ENCODE data around the gene CTSD.
"Not testable (repeated sequence)": the region's sequence is repeated elsewhere in the genome, so short reads cannot be mapped to it uniquely, and the experiment has no call there.

The CTSD gene

DNA sequence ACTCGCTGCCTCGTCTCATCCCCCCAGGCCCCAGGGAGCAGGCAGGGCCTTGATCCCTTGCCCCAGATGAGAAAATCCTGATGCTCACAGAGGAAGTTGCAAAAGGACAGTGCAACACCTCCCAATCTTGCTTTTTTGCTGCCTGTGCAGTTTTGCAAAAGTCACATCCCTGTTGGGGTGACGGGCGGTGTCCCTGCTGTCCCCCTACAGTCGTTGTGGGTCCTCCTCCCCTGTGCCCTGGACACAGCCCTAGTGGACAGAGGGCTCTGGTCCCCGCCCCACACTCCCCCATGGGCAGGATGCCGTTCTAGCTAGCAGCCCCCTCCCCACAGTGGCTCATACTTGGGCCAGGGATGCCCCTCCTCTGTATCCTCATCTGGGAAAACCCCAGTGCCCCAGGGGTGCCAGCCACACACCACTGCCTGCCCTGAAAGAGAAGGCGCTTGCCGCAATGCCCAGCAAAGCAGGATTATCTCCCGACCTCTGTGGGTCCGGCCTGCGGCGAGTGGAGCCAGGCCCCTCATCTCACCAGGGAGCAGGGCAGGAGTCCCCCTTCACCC is 18.4 kb upstream of the CTSD start:
- FAIRE-seq = no peak

DNA sequence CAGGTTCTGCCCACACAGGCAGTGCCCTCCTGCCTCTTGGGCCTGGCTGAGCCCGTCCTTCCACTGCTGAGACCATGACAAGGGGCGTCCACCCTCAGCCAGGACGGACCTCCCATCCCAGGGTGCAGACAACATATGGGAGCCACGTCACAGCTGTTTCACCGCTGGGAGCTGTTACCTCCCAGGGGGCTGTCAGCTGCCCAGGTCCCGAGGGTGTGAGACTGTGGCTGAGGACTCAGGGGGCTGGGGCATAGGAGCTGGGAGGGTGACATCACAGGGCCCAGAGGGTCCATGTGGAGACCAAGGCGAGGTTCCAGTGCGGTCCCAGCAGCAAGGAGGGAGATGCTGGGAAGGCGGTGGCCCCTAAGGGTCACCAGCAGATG is 17.9 kb upstream of the CTSD start:
- no peak for FAIRE-seq

DNA sequence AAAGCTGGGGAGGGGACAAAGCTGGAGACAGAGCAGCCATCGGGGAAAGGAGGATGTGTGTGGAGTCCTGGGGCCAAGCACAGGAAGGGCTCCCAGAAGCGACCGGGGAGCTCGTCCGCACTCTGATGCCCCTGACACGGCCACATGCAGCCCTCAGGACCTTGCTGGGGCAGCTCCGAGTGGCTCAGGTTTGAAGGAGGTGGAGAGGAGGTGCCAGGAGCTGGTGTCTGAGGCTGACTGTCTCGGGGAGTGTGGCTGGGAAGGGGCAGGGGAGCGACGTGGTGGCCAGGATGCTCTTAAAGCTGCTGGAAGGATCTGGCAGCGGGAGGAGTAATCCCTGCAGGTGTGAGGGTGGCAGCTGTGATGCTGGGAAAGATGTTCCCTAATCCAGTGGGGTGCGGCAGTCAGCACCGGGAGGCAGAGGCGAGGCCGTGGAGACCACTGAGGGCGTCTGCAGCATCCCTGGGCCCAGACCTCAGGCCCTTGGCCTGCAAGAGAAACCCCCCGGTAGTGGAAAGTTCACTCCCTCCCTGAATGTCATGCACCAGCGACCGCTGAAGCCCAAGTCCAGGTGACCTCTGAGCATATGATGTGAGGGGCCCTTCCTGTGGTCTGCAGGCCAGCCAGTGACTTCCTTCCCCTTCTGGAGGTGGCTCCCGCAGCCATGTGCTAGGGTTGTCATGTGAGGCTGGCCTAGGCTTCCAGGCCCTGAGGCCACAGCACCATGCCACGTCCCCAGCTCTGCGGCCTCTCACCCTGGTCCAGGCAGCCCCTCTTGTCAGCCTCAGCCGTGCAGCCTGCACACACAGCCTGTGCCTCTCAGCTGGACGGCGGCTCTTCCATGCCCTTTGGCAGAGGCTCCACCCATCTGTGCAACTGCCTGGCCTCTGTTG is 17.2 kb upstream of the CTSD start:
- FAIRE-seq = no peak

DNA sequence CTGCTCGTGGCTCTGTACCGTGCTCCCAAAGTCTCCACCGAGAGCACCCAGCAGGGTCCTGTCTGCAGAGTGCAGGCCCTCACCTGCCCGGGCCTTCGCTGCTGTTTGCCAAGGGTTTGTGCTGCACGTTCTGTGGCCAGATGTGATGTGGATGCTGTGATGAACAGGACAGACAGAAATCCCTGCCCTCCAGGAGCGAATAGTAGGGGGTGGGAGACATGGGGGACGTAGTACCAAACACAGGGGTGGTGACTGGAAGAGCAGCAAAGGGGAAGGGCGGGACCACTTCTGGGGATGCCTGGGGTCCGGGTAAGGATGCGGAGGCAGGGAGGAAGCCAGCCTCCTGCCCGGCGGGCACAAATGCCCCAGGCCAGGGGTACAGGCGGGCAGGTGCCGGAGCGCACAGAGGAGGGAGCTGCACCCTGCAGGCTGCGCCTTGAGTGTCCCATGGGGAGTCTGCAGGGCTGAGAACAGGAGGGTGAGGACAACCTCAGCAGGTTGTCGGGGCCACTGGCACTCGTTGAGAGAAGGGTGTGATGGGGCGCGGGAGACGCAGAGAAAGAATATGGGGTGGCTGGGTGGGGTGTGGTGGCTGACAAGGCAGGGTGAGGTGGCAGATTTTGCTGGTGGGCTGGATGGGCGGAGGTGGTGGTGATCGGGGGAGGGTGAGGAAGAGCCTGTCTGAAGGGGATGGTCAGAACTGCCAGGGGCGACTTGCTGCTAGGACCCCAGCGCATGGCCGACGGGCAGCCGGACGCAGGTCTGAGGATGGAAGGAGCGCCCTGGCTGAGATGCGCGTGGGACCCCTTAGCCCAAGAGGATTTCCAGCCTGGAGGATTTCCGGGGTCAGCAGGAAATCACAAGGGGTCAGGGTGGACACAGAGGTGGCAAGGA is 16.3 kb upstream of the CTSD start:
- no peak for FAIRE-seq

GRCh38 chr11:1779034-1779805 is 15.5 kb upstream of the CTSD start:
- FAIRE-seq = no peak

DNA sequence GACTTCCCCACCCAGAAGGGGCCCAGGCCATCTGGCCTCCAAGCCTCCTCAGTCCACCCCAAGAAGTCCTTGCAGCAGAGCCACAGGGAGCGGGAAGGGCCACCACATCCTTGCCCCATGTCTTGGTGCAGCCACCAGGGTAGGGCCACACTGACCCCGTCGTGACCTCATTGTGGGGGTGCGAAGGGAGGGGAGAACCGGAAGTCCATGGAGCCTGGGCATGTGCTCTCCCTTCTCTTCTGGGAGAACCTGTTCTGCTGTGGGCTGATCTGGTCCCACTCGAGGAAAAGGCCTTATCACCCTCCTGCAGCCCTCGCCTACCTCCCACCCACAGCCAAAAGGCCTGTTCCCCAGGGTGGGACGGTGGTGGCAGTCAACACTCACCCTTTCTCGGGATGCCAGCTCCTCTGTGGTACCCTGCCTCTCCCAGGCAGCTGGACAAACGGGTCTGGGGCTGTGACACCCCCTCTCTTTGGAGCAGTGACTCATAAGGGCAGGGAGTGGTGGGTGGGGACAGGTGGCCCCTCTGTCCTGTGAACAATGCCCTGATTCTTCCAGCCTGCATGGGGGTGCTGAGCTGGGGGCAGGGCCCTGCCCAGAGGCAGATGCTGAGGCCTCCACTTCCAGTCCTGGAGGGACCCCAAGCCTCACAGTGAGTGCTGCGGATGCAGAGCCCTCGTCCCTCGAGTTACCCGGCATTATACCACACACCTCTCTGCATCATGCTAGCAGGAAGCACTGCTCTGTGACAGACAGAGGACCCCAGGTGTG is 14.6 kb upstream of the CTSD start:
- no peak for FAIRE-seq

- FAIRE-seq = no peak
Measured at GRCh38 chr11:1777737-1778136, 14.0 kb upstream of the CTSD start.

DNA sequence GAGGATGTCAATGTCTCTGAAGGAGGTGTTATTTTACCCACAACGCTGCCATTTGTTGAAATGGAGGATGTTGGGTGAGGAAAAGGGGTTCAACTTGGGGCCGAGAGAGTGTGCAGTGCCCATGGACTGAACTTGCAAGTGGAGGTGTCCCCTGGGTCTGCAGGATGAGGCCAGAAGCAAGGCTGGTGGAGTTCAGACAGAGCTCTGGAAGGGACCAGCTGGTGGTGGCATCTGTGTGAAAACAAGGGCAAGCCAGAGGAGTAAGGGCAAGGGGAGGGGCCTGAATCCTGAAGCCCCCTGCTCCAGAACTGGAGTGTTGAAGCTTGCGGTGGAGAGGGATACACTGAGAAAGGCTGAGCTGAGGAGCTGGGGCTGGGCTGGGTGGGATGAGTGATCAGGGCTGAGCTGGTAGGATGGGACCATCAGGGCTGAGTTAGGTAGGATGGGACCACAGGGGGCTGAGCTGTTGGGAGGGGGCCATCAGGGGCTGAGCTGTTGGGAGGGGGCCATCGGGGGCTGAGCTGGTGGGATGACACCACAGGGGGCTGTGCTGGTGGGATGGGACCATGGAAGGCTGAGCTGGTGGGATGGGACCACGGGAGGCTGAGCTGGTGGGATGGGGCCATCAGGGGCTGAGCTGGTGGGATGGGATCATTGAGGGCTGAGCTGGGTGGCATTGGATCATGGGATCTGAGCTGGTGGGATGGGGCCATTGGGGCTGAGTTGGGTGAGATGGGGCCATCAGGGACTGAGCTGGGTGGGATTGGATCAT is 13.4 kb upstream of the CTSD start:
- no peak for FAIRE-seq

GRCh38 chr11:1776331-1776851 is 12.7 kb upstream of the CTSD start:
- FAIRE-seq = no peak

DNA sequence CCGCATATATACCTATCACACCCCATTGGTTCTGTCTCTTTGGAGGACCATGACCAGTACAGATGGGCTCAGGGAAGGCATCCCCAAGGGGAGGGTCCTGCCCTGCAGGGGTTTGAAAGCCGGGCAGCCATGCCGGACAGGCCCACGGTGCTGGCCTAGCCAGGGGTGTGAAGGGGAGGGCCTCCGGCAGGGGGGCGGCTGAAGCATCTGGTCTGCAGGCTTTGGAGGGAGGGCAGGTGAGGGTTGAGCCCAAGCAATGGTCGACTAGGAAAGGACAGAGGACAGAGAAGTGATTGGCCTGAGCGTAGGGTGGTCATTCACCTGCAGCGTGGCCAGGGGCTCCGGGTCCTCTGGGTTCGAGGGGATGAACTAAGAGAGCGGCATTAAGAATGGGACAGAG is 11.2 kb upstream of the CTSD start:
- FAIRE-seq = no peak

DNA sequence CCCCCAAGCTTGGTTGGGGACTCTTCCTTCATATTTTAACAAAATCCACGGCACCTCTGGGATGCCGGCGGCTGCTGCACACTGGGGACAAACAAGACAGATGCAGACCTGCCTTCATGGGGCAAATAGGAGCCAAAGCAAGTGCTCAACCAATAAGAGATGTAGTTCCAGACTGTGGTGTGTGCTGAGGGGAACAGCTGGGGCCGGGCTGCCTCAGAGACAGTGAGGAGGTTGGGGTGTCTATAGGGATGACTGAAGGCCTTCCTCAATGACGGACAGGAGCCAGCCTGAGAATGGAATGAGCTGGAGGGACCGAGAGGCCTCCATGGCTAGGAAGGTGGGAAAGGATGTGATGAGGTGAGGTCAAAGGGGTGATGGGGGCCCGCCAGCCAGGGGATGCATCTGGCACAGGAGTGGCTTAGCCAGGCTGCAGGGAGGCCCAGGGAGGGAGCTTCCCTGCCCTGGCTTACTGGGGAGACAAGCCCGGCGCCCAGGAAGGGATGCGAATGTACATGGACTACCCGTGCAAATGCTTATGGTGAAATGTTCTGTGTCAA is 10.3 kb upstream of the CTSD start:
- FAIRE-seq = no peak

GRCh38 chr11:1773131-1773993 is 9.6 kb upstream of the CTSD start:
- FAIRE-seq = no peak

DNA sequence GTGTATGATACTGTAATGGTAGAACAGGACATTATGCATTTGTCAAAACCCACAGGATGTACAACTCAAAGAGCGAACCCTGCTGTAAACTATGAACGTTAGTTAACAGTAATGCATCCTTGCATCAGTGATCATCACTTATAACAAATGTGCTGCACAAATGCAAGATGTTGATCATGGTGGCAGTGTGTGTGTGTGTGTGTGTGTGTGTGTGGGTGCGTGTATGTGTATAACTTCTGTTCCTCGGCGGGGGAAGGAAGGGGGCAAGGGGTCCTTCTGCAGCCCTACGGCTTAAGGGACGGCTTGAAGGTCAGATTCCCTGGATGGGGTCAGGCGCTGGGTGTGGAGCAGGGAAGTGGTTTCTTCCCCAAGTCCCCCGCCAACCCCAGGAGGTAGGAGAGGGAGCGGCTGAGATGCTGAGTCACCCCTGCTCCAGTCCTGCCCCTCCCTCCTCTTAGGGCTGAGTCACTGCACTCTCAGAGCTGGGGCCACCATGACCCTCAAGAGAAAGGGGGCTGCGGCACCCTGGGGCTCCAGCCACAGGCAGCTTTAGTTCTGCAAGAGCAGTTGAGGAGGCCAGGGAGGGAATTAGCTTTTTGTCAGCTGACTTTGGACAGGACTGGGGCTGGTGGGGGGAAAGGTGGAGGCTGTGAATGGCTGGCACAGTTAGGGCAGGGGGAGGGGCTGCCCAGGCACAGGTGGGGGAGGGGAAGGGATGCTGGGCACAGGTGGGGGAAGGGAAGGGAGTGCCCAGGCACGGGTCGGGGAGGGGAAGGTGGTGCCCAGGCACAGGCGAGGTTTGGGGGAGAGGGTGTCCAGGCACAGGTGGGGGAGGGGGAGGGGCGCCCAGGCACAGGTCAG is 8.8 kb upstream of the CTSD start:
- no peak for FAIRE-seq

GRCh38 chr11:1771700-1772099 is 8.0 kb upstream of the CTSD start:
- no peak for FAIRE-seq

DNA sequence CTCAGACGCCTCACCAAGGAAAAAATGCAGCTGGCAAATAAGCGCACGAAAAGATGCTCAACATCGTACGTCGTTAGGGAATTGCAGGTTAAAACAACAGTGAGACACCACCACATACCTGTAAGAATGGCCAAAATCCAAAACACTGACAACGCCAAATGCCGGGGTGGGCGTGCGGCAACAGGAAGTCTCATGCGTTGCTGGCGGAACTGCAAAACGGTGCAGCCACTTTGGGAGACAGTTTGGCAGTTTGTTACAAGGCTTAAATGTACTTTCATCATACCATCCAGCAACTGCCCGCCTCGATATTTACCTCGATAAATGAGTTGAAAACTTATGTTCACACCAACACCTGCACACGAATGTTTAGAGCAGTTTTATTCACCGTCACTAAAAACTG is 7.5 kb upstream of the CTSD start:
- no peak for FAIRE-seq

DNA sequence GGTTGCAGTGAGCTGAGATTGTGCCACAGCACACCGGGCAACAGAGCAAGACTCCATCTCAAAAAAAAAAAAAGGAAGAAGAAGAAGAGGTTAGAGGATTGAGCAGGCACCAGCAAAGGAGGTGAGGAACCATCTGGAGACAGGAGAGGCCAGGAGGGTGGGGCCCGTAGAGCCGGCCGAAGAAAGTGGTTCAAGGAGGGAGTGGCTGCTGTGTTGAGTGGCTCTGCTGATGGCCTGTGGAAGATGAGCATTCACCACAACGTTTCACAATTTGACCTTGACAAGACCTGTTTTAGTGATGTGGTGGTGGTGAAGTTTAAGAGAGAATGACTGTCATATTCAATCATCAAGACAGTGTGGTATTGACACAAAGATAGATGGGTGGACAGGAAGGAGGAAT is 6.8 kb upstream of the CTSD start:
- FAIRE-seq = no peak

GRCh38 chr11:1770061-1770460 is 6.3 kb upstream of the CTSD start:
- no peak for FAIRE-seq

DNA sequence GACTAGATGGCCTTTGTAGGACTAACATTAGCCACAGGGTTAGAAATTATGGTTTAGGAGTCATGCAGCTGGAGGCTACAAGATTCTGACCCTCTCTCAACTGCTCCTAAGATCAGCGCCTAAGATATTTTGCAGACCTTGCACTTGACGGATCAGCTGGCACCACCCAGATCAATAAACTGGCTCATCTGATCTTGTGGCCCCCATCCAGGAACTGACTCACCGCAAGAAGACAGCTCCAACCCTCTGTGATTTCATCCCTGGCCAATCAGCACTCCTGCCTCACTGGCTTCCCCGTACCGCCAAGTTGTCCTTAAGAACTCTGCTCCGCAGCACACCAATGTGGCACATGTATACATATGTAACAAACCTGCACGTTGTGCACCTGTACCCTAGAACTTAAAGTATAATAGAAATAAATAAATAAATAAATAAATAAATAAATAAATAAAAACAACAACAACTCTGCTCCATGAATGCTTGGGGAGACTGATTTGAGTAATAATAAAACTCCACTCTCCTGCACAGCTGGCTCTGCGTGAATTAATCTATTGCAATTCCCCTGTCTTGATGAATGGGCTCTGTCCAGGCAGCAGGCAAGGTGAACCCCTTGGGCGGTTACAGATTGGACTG is 5.7 kb upstream of the CTSD start:
- not testable (repeated sequence) for FAIRE-seq
